ENCODE results near the gene RNF38. TPM values are rescaled to one million over a fixed set of nuclear protein-coding genes. Genes with fewer than 3 reads are reported as not detected.

RNF38 gene
- total and polyA plus RNA-seq, 12 donors = 5.4 to 43.7 (median 24.5) TPM

DNA sequence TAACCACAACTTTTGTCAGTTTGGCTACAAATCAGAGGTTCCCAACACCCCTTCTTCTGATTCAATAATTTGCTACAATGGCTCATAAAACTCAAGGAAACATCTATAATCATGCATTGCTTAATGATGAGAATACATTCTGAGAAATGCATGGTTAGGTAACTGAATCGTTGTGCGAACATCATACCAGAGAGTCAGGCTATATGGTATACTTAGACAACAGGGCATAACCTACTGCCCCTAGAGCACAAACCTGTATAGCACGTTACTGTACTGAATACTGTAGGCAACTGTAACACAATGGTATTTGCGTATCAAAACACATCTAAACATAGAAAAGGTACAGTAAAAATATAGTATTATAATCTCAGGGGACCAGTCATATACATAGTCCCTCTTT lies 31.0 kb upstream of the RNF38 start:
- H3K27ac ChIP-seq = no peak overlapping the region
- peaks cover 0 to 6% of the 10 kb centered on the region in 2 donors for H3K4me1 ChIP-seq (replicated peaks in 1 of 2)
- DNase-seq = no peak
- intact Hi-C loops (cut with DNase I) = no loop called here
- no peak for TF ChIP-seq POLR2A (IDR thresholded peaks at IDR 0.05)
- TF ChIP-seq, protein P1, sequence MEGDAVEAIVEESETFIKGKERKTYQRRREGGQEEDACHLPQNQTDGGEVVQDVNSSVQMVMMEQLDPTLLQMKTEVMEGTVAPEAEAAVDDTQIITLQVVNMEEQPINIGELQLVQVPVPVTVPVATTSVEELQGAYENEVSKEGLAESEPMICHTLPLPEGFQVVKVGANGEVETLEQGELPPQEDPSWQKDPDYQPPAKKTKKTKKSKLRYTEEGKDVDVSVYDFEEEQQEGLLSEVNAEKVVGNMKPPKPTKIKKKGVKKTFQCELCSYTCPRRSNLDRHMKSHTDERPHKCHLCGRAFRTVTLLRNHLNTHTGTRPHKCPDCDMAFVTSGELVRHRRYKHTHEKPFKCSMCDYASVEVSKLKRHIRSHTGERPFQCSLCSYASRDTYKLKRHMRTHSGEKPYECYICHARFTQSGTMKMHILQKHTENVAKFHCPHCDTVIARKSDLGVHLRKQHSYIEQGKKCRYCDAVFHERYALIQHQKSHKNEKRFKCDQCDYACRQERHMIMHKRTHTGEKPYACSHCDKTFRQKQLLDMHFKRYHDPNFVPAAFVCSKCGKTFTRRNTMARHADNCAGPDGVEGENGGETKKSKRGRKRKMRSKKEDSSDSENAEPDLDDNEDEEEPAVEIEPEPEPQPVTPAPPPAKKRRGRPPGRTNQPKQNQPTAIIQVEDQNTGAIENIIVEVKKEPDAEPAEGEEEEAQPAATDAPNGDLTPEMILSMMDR (IDR thresholded peaks at IDR 0.05) = no peak
- H3K36me3 ChIP-seq (replicated peaks in 1 of 2) = no peaks in the 10 kb centered on the region
- H3K4me3 ChIP-seq = no peak overlapping the region
- no peaks in the 10 kb centered on the region for H3K27me3 ChIP-seq
- no peaks in the 10 kb centered on the region for H3K9me3 ChIP-seq (replicated peaks in 1 of 3)
- 91 to 96% (median 94%) methylated on average over 4 of the region's 4 CpGs for WGBS, 4 donors

DNA sequence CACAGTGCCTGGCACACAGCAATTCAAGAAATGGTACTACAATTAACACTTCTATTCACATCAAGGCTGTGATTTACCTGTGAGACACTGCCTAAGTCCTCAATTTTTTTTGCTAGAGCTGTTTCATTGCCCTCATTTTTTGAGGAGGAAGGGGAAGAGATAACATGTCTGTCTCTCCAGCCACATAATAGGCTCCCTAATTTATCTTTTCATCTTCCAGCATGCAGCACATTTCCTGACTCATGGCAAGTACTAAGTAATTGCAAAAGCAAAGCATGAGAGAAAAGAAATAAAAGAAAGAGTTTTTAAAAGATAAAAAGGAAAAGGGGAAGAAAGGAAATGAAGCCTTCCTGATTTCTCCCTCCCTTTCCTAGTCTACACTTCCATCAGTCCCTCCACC lies 26.9 kb upstream of the RNF38 start:
- H3K4me3 ChIP-seq = no peak overlapping the region
- no peaks in the 10 kb centered on the region for H3K9me3 ChIP-seq (replicated peaks in 1 of 3)
- no peaks in the 10 kb centered on the region for H3K27me3 ChIP-seq
- no peak overlapping the region for H3K27ac ChIP-seq
- intact Hi-C loops (cut with DNase I) = no loop called here
- no peak for DNase-seq
- peaks cover 0 to 6% of the 10 kb centered on the region in 2 donors for H3K4me1 ChIP-seq (replicated peaks in 1 of 2)
- no peak for TF ChIP-seq POLR2A (IDR thresholded peaks at IDR 0.05)
- TF ChIP-seq, protein P1 (IDR thresholded peaks at IDR 0.05) = no peak
- no peaks in the 10 kb centered on the region for H3K36me3 ChIP-seq (replicated peaks in 1 of 2)

DNA sequence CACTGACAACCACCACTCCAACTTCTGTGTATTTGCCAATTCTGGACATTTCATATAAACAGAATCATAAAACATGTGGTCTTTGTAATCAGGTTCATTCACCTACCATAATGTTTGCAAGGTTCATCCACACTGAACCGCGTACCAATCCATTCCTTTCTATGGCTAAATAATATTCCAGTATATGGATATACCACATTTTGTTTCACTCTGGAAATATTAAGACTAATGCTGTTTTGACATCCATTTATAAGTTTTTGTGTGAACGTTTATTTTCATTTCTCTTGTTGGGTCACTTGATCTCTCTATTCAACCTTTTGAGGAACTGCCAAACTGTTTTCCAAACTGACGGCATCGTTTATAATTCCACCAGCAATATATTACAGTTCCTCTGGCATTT lies 26.3 kb upstream of the RNF38 start:
- Histone ChIP-seq H3K36me3 (replicated peaks in 1 of 2) (no peaks in the 10 kb centered on the region), H3K27me3 (no peaks in the 10 kb centered on the region), H3K9me3 (replicated peaks in 1 of 3) (no peaks in the 10 kb centered on the region), H3K4me3 (no peak overlapping the region), H3K27ac (no peak overlapping the region), H3K4me1 (replicated peaks in 1 of 2) (peaks cover 0 to 6% of the 10 kb centered on the region in 2 donors)
- intact Hi-C loops (cut with DNase I) = no loop called here
- DNase-seq = no peak
- WGBS, 4 donors = 83 to 86% (median 85%) methylated on average over 5 of the region's 5 CpGs
- TF ChIP-seq POLR2A (IDR thresholded peaks at IDR 0.05) = no peak
- TF ChIP-seq, protein P1 (IDR thresholded peaks at IDR 0.05) = no peak

DNA sequence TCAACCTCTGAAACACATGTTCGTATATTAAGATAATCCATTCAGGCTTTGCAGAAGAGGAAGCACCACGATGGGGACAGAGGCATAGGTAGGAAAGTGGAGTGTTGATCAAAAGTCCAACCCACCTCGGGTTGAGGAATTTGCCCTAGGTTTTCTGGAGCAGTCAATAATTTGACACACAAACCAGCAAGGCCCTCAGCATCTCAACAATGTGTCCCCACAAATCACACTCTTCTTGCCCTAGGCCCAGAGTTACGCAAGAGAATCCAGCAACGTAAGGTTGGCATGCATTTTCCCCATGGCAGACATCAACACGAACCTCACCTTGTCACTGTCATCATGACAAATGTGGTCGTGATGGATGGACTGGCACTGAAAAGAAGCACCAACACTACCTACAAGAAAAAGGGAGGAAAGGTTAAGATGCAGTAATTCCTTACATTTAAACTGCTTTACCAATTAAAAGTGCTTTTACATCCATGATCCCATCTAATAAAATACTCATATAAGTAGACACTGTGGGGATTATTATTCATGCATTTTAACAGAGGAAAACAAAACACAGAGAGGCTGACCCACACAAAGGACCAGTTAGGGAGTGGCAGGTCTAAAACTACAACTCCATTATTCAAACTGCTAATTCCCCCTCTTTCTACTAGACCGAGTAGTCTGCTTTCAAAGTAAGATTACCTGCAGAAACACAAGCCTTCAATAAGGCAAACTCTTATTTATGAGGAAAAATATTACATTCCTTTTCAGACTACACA lies 24.4 kb upstream of the RNF38 start:
- H3K27me3 ChIP-seq = no peaks in the 10 kb centered on the region
- H3K4me1 ChIP-seq (replicated peaks in 1 of 2) = peaks cover 4 to 14% of the 10 kb centered on the region in 2 donors
- DNase-seq = no peak
- no peak for TF ChIP-seq POLR2A (IDR thresholded peaks at IDR 0.05)
- TF ChIP-seq, protein P1 (IDR thresholded peaks at IDR 0.05) = no peak
- intact Hi-C loops (cut with DNase I) = no loop called here
- no peaks in the 10 kb centered on the region for H3K9me3 ChIP-seq (replicated peaks in 1 of 3)
- H3K36me3 ChIP-seq (replicated peaks in 1 of 2) = no peaks in the 10 kb centered on the region
- no peak overlapping the region for H3K27ac ChIP-seq
- no peak overlapping the region for H3K4me3 ChIP-seq
- WGBS, 4 donors = 77 to 80% (median 79%) methylated on average over 8 of the region's 8 CpGs
